Left hindlimb (tissue), 1 donor: ENCODE measurements around the gene MTX1.
"Not testable (repeated sequence)": the region's sequence is repeated elsewhere in the genome, so short reads cannot be mapped to it uniquely, and the experiment has no call there.

Source experiments
- DNase-seq: peaks from one replicate; pipeline ENCODE4 v3.0.0-alpha.2; 2018

MTX1 gene

DNA sequence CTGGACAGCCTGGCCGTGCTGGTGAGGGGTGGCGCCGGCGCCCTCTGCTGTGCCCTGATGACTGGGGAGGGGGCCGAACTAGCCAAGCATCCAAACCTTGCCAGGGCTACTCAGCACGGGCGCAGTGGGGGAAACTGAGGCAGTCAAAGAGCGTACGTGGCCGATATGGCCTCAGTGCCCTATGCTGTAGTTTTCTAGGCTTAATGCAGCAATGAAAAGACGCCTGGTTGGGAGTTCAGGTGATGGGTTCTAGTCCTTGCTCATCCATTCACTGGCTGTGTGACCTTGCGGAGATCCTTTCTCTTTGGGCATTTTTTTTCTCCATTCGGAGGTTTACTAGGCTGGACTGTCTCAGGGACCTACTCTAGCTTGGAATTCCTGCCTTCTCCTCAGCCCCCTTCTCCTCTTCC, 822 bp downstream of the MTX1 start:
- no peak for DNase-seq

DNA sequence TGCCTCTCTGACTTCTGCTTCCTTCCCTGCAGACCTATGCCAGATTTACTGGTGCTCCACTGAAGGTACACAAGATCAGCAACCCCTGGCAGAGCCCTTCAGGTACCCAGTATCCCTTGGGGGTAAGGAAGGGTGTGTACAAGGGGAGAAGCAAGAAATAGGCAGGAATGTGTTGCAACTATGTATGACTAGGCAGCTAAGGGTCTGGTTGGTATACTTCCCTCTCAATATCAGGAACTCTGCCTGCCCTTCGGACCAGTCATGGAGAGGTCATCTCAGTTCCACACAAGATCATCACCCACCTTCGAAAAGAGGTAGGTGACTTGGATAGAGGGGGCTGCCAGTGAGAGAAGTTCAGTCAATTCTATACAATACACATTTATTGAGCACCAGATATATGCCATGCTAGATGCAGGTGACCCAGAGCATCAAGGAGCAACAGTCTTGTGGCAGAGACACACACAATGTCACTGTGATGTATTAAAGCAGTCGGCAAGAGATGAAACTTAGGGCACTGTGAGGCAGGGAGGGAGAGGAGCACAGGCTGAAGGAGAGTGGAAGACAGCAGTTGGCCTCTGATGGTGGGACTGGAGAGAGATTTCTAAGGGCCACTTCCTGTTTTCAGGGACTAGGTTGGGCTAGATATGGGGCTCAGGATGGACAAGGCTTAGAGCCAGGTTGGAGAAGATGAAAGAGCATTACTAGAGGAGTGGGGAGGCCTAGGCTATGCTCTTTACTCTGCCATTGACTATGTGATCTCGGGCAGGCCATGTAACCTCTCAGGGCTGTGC, 2.0 kb downstream of the MTX1 start:
- DNase-seq: peak; percentile 15

DNA sequence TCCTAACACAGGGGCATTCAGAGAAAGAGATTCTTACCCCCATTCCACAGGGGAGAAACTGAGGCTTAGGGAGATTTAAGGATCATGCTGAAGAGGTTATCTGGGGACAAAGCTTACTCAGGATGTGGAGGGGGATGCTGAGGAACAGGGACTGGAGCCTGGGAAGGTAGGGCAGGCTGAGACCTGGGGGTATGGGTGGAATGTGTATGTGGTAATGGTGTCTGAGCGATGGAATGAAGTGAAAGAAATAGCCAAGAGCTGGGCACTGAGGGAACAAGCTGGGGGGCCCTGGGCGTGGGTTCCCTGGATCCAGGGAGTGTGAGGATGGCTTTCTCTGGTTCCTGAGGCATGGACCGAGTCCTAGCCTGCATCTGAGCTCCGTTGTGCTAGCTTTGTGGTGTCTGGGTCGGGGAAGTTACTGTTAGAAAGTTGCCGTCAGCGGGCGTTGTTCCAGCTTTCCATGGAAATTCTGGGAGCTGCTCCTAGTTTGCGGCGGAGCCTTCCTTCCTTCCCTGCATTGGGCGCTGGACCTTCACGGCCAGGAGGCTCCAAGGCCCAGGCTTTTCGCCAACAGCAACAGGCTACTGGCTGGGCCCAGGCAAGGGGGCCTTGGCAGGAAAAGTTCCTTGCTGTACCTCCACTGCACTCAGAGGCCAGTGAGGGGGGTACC, 3.0 kb downstream of the MTX1 start:
- DNase-seq: peak; percentile 93

- DNase-seq: not testable (repeated sequence)
Observed at GRCh38 chr1:155212051-155212440, 3.6 kb downstream of the MTX1 start.

GRCh38 chr1:155214702-155215101, 6.2 kb downstream of the MTX1 start:
- not testable (repeated sequence) for DNase-seq

DNA sequence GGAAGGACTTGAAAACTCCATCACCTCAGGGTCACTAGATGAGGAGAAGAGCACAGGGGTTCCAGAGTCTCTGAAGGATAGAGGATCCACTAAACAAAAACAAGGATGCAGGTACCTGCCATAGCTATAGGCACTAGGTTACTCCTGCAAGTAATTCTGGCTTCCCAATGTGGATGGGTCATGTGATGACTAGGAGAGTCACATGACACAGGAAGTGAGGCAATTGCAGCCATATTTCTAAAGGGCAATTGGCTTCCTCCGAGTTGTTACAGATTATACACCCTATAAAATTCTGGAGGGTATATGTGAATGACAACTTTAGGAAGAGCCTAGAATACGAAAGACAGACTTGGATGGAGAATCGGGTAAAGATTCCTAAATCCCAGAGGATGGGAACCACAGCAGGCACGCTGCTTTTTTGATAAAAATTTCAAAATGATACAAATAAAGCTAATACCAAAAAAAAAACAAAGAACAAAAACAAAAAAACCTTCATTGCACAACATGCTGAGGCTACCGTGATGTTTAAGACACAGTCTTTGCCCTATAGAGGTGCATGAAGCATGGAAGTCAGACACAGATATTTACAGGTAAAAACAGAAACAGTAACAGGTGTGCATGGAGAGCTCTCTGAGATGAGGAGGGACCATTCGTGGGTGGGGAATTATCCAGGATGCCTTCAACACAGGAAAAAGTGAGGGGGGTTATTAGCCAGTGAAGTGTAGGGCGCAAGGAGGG, 10.5 kb downstream of the MTX1 start:
- no peak for DNase-seq

GRCh38 chr1:155219592-155220031, 11.1 kb downstream of the MTX1 start:
- no peak for DNase-seq

GRCh38 chr1:155220211-155220965, 11.9 kb downstream of the MTX1 start:
- DNase-seq: not testable (repeated sequence)

DNA sequence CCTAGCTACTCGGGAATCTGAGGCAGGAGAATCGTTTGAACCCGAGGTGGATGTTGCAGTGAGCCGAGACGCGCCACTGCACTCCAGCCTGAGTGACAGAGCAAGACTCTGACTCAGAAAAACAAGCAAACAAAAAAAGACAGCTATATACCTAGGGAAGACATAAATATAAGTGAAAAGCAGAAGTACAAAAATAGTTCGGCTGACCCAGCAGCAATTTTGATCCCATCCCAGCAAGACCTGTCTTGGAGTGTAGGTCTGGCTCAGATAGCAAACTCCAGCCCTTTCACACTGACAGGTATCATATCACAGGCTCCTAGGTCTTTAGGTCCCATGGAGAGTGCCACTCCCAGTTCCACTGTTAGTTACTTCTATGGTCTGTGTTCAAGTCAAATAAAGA, 14.6 kb downstream of the MTX1 start:
- no peak for DNase-seq

DNA sequence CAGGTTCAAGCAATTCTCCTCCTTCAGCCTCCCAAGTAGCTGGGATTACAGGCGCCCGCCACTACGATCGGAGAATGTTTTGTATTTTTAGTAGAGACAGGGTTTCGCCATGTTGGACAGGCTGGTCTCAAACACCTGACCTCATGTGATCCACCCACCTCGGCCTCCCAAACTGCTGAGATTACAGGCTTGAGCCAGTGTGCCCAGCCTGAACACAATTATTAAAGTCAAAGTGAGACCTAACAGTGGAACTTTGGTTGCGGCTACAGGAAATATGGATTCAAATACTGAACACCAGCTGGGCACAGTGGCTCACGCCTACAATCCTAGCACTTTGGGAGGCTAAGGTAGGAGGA, 16.9 kb downstream of the MTX1 start:
- DNase-seq: not testable (repeated sequence)

DNA sequence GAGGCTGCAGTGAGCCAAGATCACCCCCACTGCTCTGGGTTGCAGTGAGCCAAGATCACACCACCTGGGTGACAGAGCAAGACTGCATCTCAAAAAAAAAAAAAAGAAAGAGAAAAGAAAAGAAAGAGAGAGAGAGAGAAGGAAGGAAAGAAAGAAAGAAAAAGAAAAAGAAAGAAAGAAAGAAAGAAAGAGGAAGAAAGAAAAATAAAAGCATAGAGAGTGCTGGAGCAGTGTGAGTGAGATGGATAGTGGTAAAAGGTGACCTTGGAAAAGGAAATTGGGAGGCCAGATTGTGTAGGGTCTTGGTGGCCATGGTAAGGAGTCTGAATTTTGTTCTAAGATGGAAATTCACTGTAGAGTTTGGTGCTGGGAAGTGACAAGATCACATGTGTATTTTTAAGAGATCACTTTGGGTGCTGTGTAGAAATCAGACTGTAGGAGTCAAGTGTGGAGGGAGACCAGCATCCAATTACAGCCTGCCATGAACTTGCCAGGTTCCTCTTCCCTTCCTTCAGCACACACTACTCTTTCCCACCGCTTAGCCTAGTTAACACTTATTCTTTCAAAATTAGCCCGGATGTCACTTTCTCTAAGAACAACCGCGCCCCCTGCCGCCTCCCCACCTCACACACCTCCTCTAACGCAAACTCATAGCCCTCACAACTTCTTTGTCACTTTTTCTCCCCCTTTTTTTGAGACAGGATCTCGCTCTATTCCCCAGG, 17.9 kb downstream of the MTX1 start:
- DNase-seq: peak; percentile 85

- peak; percentile 72 for DNase-seq
Observed at GRCh38 chr1:155226910-155227260, 18.4 kb downstream of the MTX1 start.

DNA sequence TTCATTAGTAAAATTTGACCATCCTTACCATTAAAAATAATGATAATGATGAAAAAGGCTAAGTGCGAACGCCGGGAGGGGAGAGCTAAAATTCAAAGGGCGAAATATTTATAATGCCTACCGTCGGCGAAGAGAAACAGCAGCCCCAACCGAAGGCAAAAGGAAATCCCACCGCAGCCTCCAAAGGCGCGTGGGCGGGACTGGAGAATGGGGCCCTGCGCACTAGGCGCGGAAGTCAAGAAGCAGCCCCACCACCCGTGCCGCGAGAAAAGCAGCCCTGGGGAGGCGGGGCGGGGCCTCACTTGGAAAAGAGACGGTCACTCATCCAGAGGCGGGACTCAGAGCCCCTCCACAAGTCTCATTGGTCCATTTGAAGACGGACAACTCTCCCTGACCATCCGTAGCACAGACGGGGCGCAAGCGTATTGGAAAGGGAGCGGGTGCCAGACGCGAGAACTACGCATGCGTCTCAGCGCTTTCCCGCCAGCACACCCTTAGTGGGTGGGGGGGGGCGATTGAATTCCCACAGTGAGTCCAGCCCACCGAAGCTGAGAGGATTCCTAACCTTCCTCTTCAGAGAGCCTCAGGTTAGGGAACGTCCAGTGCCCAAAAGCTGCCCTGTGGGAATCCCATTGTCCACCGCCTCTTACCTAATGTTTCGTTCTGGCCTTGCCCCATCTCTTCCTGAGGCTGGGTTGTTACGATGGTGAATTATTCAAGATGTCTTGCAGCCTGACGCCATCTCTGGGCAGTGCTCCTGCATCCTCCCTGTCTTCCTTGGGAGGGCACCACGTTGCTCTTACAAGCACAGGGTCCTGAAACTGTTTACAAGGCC, 19.0 kb downstream of the MTX1 start:
- peak; percentile 99 for DNase-seq

GRCh38 chr1:155228096-155228427, 19.6 kb downstream of the MTX1 start:
- no peak for DNase-seq

- not testable (repeated sequence) for DNase-seq
Observed at GRCh38 chr1:155231302-155231701, 22.8 kb downstream of the MTX1 start.

- DNase-seq: peak; percentile 91
Observed at GRCh38 chr1:155232001-155232978, 23.8 kb downstream of the MTX1 start.

DNA sequence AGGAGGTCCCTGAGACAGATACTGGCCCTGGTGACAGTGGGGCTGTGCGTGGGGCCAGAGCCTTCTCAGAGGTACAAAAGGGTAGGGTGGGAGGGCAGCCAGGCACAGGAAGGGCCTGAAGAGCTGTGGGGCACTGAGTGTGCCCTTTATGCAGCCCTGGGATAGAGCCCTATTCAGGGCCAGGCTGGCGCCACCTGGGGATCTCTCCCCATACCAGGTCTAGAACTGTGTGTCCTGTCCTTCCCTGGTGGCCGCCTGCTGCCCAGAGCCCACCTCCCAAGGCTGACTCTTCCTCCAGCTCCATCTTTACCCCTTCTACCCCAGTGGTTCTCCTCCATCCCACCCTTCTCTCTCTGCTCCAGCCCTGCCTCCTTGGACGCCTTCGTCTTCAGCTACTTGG, 25.0 kb downstream of the MTX1 start:
- DNase-seq: not testable (repeated sequence)

- DNase-seq: not testable (repeated sequence)
Observed at GRCh38 chr1:155235375-155235774, 26.9 kb downstream of the MTX1 start.

GRCh38 chr1:155236451-155236850, 28.0 kb downstream of the MTX1 start:
- no peak for DNase-seq

GRCh38 chr1:155241069-155241679, 32.7 kb downstream of the MTX1 start:
- peak; percentile 71 for DNase-seq
